Fibroblast of mammary gland (primary cell): ENCODE measurements around the gene METTL14.

Source experiments
- DNase-seq: peaks from one replicate; pipeline ENCODE4 v3.0.0-alpha.2; 2010; ENCODE audit warnings: low read depth
- H3K4me3 ChIP-seq: 2 replicates; pipeline ENCODE4 v1.5.1; 2011; ENCODE audit warnings: low read depth, mild to moderate bottlenecking, low read length, moderate library complexity; ENCODE audit not compliant: control insufficient read depth
- CTCF ChIP-seq: conservative IDR thresholded peaks from 2 replicates; pipeline ENCODE4 v1.5.1; 2011; ENCODE audit warnings: low read depth, low read length, inconsistent platforms; ENCODE audit not compliant: control insufficient read depth, insufficient read depth

Gene METTL14

DNA sequence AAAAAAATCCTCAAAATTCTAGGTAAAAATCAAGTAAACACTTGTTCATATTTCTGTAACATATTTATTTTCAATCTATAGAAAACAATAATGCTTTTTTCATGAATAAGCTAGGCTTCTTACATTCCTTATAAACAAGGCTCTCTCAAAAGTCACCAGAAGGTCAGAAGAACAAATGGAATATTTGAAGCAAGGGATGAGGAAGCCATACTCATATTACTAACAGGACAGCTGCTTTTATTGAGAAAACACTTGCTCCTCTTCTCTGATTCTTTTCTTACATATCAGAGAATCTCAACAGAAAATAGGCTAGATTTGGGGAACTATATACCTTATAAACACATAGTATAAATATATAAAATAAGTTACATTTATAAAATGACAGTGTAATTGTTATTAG, 67.9 kb downstream of the METTL14 start:
- H3K4me3 ChIP-seq, result no peak overlapping the region
- no peak for DNase-seq
- TF ChIP-seq CTCF, result no peak

- TF ChIP-seq CTCF, result no peak
- no peak for DNase-seq
- H3K4me3 ChIP-seq, result no peak overlapping the region
These were observed 68.5 kb downstream of the METTL14 start for GRCh38 chr4:118753685-118754084.

DNA sequence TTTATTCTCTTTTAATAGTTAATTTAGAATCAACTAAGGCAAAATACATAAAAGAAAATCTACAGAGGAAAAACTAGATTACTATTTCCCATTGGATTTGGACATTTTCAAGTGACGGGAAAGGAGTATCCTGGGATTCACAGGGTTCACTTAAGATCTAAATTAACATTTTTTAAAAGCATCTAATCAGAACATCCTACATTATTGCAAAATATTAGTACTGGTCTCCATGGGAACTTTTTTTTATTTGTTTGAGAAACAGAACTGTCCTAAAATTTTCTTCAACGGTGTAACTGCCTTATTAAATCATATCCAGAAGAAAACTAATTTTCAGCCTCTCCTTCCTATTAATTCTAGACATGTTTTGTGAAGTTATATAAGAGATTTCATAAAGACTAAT, 69.7 kb downstream of the METTL14 start:
- no peak for DNase-seq
- no peak overlapping the region for H3K4me3 ChIP-seq
- no peak for TF ChIP-seq CTCF

GRCh38 chr4:118755438-118756226, 70.4 kb downstream of the METTL14 start:
- no peak for DNase-seq
- H3K4me3 ChIP-seq, result no peak overlapping the region
- TF ChIP-seq CTCF, result no peak

GRCh38 chr4:118756429-118756828, 71.2 kb downstream of the METTL14 start:
- DNase-seq, result no peak
- H3K4me3 ChIP-seq, result no peak overlapping the region
- TF ChIP-seq CTCF, result no peak

- no peak overlapping the region for H3K4me3 ChIP-seq
- no peak for DNase-seq
- no peak for TF ChIP-seq CTCF
These were observed 71.8 kb downstream of the METTL14 start for GRCh38 chr4:118756958-118757357.

DNA sequence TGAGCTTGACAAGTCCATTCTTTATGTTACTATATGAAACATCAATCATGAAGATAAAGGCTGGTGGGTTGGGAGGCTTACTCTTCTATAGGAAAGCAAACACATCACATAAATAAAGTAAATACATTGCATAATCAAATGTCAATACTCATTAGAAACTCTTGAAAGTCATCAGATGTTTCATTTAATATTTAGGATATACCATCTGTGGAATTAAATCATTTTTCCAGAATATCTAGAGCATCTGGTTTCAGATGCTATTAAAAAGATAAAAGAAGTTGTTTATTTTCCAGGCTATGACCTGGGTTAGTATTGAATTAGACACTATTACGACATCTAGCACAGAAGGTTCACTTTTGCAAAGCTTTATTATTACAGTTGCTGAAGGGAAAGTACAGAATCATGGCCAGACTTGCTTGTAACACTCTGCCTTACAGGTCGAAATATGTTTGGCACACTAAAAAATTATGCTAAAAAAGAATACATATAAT, 72.6 kb downstream of the METTL14 start:
- H3K4me3 ChIP-seq, result no peak overlapping the region
- peak; percentile 70 for DNase-seq
- no peak for TF ChIP-seq CTCF
